ENCODE measurements around the gene SLC26A6. TPM values are rescaled to one million over a fixed set of nuclear protein-coding genes. Genes with fewer than 3 reads are reported as not detected.

Gene SLC26A6
- total and polyA plus RNA-seq, 2 of the 13 experiments (the other 11 are each of a cell fraction or from before 2014, with no cell fraction given), result 40.7 to 184 TPM

DNA sequence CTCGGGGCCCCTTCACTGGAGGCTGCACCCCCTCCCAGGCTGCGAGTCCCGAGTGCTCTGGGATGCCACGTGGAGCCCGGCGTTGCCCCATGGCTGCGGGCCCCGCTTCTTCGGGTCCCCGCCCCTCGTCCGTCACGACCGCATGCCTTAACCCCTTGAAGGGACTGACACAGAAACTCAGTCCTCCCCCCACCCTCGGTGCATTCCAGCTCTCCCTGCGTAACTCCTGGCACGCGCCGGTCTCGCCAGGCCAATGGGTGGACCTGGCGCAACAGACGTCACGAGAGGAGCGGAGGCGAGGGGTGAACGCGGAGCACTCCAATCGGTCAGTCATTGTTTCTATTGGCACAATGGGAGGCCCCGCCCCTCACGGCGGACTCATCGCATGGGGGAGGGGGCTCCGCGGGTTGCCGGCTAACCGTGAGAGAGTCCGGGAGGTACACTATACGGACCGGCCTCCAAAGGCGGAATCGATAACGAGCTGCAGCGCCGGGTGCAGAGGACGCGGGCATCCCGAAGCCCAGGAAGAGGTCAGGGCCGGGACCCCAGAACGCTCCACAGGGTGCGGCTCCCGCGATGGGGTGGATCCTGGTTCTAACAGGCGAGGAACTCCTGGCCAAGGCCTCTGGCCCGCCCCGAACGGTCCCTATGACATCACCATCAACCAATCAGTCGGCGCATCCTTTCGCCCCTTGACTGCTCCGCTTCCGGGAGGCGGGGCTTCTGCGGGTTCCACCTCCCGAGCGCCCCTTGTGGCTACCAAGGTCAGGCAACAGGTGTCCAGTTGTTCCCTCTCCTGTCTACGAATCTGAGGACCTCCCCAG lies 28.4 kb upstream of the SLC26A6 start (continued):
- TF ChIP-seq, protein P1, sequence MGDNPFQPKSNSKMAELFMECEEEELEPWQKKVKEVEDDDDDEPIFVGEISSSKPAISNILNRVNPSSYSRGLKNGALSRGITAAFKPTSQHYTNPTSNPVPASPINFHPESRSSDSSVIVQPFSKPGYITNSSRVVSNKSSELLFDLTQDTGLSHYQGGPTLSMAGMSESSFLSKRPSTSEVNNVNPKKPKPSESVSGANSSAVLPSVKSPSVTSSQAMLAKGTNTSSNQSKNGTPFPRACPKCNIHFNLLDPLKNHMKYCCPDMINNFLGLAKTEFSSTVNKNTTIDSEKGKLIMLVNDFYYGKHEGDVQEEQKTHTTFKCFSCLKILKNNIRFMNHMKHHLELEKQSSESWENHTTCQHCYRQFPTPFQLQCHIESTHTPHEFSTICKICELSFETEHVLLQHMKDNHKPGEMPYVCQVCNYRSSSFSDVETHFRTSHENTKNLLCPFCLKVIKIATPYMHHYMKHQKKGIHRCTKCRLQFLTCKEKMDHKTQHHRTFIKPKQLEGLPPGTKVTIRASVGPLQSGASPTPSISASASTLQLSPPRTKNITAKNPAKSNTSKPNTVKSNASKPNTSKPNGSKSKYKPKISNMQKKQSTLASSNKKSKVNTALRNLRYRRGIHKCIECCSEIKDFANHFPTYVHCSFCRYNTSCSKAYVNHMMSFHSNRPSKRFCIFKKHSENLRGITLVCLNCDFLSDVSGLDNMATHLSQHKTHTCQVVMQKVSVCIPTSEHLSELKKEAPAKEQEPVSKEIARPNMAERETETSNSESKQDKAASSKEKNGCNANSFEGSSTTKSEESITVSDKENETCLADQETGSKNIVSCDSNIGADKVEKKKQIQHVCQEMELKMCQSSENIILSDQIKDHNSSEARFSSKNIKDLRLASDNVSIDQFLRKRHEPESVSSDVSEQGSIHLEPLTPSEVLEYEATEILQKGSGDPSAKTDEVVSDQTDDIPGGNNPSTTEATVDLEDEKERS (CRISPR knock-in tag; IDR thresholded peaks at IDR 0.05), result peak; percentile 94
- TF ChIP-seq JUNB (CRISPR knock-in tag; IDR thresholded peaks at IDR 0.05; ENCODE audit: borderline replicate concordance) (no peak), HNRNPLL (IDR thresholded peaks at IDR 0.05; ENCODE audit: low read depth, low read length, poor library complexity, severe bottlenecking) (peak; percentile 91), ZFY (CRISPR knock-in tag; IDR thresholded peaks at IDR 0.05) (peak; percentile 65), SP4 (CRISPR knock-in tag; IDR thresholded peaks at IDR 0.05) (peak; percentile 86), ATF7 (IDR thresholded peaks at IDR 0.05) (peak; percentile 96), ATF7 (CRISPR knock-in tag; IDR thresholded peaks at IDR 0.05) (peak; percentile 98)
- TF ChIP-seq, protein P2, sequence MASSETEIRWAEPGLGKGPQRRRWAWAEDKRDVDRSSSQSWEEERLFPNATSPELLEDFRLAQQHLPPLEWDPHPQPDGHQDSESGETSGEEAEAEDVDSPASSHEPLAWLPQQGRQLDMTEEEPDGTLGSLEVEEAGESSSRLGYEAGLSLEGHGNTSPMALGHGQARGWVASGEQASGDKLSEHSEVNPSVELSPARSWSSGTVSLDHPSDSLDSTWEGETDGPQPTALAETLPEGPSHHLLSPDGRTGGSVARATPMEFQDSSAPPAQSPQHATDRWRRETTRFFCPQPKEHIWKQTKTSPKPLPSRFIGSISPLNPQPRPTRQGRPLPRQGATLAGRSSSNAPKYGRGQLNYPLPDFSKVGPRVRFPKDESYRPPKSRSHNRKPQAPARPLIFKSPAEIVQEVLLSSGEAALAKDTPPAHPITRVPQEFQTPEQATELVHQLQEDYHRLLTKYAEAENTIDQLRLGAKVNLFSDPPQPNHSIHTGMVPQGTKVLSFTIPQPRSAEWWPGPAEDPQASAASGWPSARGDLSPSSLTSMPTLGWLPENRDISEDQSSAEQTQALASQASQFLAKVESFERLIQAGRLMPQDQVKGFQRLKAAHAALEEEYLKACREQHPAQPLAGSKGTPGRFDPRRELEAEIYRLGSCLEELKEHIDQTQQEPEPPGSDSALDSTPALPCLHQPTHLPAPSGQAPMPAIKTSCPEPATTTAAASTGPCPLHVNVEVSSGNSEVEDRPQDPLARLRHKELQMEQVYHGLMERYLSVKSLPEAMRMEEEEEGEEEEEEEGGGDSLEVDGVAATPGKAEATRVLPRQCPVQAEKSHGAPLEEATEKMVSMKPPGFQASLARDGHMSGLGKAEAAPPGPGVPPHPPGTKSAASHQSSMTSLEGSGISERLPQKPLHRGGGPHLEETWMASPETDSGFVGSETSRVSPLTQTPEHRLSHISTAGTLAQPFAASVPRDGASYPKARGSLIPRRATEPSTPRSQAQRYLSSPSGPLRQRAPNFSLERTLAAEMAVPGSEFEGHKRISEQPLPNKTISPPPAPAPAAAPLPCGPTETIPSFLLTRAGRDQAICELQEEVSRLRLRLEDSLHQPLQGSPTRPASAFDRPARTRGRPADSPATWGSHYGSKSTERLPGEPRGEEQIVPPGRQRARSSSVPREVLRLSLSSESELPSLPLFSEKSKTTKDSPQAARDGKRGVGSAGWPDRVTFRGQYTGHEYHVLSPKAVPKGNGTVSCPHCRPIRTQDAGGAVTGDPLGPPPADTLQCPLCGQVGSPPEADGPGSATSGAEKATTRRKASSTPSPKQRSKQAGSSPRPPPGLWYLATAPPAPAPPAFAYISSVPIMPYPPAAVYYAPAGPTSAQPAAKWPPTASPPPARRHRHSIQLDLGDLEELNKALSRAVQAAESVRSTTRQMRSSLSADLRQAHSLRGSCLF (CRISPR knock-in tag; IDR thresholded peaks at IDR 0.05; ENCODE audit: borderline replicate concordance), result no peak
- TF ChIP-seq, protein P3, sequence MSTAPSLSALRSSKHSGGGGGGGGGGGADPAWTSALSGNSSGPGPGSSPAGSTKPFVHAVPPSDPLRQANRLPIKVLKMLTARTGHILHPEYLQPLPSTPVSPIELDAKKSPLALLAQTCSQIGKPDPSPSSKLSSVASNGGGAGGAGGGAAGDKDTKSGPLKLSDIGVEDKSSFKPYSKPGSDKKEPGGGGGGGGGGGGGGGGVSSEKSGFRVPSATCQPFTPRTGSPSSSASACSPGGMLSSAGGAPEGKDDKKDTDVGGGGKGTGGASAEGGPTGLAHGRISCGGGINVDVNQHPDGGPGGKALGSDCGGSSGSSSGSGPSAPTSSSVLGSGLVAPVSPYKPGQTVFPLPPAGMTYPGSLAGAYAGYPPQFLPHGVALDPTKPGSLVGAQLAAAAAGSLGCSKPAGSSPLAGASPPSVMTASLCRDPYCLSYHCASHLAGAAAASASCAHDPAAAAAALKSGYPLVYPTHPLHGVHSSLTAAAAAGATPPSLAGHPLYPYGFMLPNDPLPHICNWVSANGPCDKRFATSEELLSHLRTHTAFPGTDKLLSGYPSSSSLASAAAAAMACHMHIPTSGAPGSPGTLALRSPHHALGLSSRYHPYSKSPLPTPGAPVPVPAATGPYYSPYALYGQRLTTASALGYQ (CRISPR knock-in tag; IDR thresholded peaks at IDR 0.05), result no peak
- TF ChIP-seq, protein P4, sequence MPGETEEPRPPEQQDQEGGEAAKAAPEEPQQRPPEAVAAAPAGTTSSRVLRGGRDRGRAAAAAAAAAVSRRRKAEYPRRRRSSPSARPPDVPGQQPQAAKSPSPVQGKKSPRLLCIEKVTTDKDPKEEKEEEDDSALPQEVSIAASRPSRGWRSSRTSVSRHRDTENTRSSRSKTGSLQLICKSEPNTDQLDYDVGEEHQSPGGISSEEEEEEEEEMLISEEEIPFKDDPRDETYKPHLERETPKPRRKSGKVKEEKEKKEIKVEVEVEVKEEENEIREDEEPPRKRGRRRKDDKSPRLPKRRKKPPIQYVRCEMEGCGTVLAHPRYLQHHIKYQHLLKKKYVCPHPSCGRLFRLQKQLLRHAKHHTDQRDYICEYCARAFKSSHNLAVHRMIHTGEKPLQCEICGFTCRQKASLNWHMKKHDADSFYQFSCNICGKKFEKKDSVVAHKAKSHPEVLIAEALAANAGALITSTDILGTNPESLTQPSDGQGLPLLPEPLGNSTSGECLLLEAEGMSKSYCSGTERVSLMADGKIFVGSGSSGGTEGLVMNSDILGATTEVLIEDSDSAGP (CRISPR knock-in tag; IDR thresholded peaks at IDR 0.05; ENCODE audit: borderline replicate concordance), result peak; percentile 89
- TF ChIP-seq, protein P5, sequence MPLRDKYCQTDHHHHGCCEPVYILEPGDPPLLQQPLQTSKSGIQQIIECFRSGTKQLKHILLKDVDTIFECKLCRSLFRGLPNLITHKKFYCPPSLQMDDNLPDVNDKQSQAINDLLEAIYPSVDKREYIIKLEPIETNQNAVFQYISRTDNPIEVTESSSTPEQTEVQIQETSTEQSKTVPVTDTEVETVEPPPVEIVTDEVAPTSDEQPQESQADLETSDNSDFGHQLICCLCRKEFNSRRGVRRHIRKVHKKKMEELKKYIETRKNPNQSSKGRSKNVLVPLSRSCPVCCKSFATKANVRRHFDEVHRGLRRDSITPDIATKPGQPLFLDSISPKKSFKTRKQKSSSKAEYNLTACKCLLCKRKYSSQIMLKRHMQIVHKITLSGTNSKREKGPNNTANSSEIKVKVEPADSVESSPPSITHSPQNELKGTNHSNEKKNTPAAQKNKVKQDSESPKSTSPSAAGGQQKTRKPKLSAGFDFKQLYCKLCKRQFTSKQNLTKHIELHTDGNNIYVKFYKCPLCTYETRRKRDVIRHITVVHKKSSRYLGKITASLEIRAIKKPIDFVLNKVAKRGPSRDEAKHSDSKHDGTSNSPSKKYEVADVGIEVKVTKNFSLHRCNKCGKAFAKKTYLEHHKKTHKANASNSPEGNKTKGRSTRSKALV (CRISPR knock-in tag; IDR thresholded peaks at IDR 0.05), result peak; percentile 40; the same call in 1 of the 2 replicates
- TF ChIP-seq, protein P6, sequence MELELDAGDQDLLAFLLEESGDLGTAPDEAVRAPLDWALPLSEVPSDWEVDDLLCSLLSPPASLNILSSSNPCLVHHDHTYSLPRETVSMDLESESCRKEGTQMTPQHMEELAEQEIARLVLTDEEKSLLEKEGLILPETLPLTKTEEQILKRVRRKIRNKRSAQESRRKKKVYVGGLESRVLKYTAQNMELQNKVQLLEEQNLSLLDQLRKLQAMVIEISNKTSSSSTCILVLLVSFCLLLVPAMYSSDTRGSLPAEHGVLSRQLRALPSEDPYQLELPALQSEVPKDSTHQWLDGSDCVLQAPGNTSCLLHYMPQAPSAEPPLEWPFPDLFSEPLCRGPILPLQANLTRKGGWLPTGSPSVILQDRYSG (CRISPR knock-in tag; IDR thresholded peaks at IDR 0.05), result peak; percentile 69; the same call in 1 of the 2 replicates

Measured in HepG2 (cell line).